VCaP (cell line): Measurements from ENCODE around the gene PURA.

Source experiments
- H3K27ac ChIP-seq: fragments of 450-650 bp; 2 replicates; pipeline ENCODE4 v1.5.1; 2017
- CTCF ChIP-seq: fragments of 450-650 bp; conservative IDR thresholded peaks from 2 replicates; pipeline ENCODE4 v1.5.1; 2017; ENCODE audit warnings: mild to moderate bottlenecking, moderate library complexity

PURA gene

GRCh38 chr5:140146523-140146842 is 32.6 kb downstream of the PURA start:
- no peak overlapping the region for H3K27ac ChIP-seq
- no peak for TF ChIP-seq CTCF

- no peak for TF ChIP-seq CTCF
Measured at GRCh38 chr5:140147460-140147859, 33.6 kb downstream of the PURA start.

GRCh38 chr5:140148508-140148907 is 34.6 kb downstream of the PURA start:
- H3K27ac ChIP-seq: no peak overlapping the region
- no peak for TF ChIP-seq CTCF

More at GRCh38 chr5:140147460-140147859, 33.6 kb downstream of the PURA start:
- H3K27ac ChIP-seq: no peak overlapping the region

GRCh38 chr5:140150201-140150600 is 36.3 kb downstream of the PURA start:
- no peak for TF ChIP-seq CTCF

GRCh38 chr5:140151144-140152021 is 37.5 kb downstream of the PURA start:
- no peak overlapping the region for H3K27ac ChIP-seq
- no peak for TF ChIP-seq CTCF

More at GRCh38 chr5:140150201-140150600, 36.3 kb downstream of the PURA start:
- no peak overlapping the region for H3K27ac ChIP-seq

- H3K27ac ChIP-seq: no peak overlapping the region
- TF ChIP-seq CTCF: no peak
Measured at GRCh38 chr5:140152022-140152999, 38.4 kb downstream of the PURA start.

- no peak overlapping the region for H3K27ac ChIP-seq
- TF ChIP-seq CTCF: no peak
Measured at GRCh38 chr5:140153255-140153654, 39.3 kb downstream of the PURA start.
